ENCODE data around the gene MED26.

The MED26 gene

GRCh38 chr19:16598848-16599247 is 29.2 kb downstream of the MED26 start:
- no peak overlapping the region for H2AFZ ChIP-seq (ENCODE audit: low read length)
- no peak for TF ChIP-seq CTCF (IDR thresholded peaks at IDR 0.05; ENCODE audit: low read length)
- no peak for TF ChIP-seq EZH2 (optimal IDR thresholded peaks at IDR 0.05; ENCODE audit: low read depth, low read length)
- no peak for TF ChIP-seq EZH2phosphoT487 (IDR thresholded peaks at IDR 0.05; ENCODE audit: low read length)
- H3K4me2 ChIP-seq (ENCODE audit: low read depth, low read length), result no peak overlapping the region
- H3K9ac ChIP-seq (ENCODE audit: low read length), result no peak overlapping the region
- H3K36me3 ChIP-seq (replicated peaks; ENCODE audit: insufficient read depth, low read length), result no peaks in the 10 kb centered on the region
- no peaks in the 10 kb centered on the region for H3K9me2 ChIP-seq (replicated peaks; ENCODE audit: insufficient read depth, low read length)
- H3K9me3 ChIP-seq (replicated peaks; ENCODE audit: insufficient read depth, low read length), result no peaks in the 10 kb centered on the region
- peaks cover 33% of the 10 kb centered on the region for H3F3A ChIP-seq (ENCODE audit: insufficient read depth, low read length)
- H3K27me3 ChIP-seq (replicated peaks; ENCODE audit: insufficient read depth, low read length), result no peaks in the 10 kb centered on the region
- no peak overlapping the region for H3K4me3 ChIP-seq (ENCODE audit: low read length)
- H3K79me2 ChIP-seq (ENCODE audit: low read length), result peaks cover 96% of the 10 kb centered on the region
- no peak for DNase-seq
- 0 out of 2 replicates have a peak, but pooled peaks cover 11% of the 10 kb centered on the region for H4K20me1 ChIP-seq (ENCODE audit: insufficient read depth, low read length)
- H3K27ac ChIP-seq (ENCODE audit: low read length), result peak overlapping the region; percentile 86; the same call in 1 of the 2 replicates
- H3K4me1 ChIP-seq (ENCODE audit: low read length), result peaks cover 71% of the 10 kb centered on the region

DNA sequence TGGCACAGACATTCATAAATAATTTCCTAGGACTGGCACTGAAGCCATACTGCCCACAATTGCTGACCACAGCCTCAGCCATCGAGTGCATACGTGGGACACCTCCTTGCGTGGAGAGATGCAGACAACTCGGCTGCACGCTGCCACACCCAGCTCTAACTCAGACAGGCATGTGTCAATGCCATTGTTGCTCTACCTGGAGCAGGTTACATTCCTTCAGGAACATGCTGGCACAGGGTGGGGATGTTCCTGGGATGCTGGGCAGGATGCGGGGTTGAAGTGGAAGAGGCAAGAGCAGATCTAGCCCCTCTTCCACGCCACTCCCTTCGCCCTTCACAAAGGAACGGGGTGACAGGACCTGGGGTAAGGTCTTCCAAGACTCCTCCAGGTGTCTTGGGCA is 31.6 kb downstream of the MED26 start:
- Histone ChIP-seq H3K36me3 (replicated peaks; ENCODE audit: insufficient read depth, low read length) (no peaks in the 10 kb centered on the region), H3K27me3 (replicated peaks; ENCODE audit: insufficient read depth, low read length) (no peaks in the 10 kb centered on the region), H3K4me3 (ENCODE audit: low read length) (no peak overlapping the region), H3F3A (ENCODE audit: insufficient read depth, low read length) (peaks cover 42% of the 10 kb centered on the region), H3K9me2 (replicated peaks; ENCODE audit: insufficient read depth, low read length) (no peaks in the 10 kb centered on the region), H2AFZ (ENCODE audit: low read length) (no peak overlapping the region), H3K9me3 (replicated peaks; ENCODE audit: insufficient read depth, low read length) (no peaks in the 10 kb centered on the region), H3K27ac (ENCODE audit: low read length) (no peak overlapping the region; the same call in 1 of the 2 replicates), H3K79me2 (ENCODE audit: low read length) (peaks cover 96% of the 10 kb centered on the region), H3K9ac (ENCODE audit: low read length) (no peak overlapping the region), H3K4me1 (ENCODE audit: low read length) (peaks cover 84% of the 10 kb centered on the region), H3K4me2 (ENCODE audit: low read depth, low read length) (no peak overlapping the region), H4K20me1 (ENCODE audit: insufficient read depth, low read length) (no peaks in the 10 kb centered on the region)
- no peak for DNase-seq
- TF ChIP-seq CTCF (IDR thresholded peaks at IDR 0.05; ENCODE audit: low read length) (no peak), EZH2phosphoT487 (IDR thresholded peaks at IDR 0.05; ENCODE audit: low read length) (no peak), EZH2 (optimal IDR thresholded peaks at IDR 0.05; ENCODE audit: low read depth, low read length) (no peak)

DNA sequence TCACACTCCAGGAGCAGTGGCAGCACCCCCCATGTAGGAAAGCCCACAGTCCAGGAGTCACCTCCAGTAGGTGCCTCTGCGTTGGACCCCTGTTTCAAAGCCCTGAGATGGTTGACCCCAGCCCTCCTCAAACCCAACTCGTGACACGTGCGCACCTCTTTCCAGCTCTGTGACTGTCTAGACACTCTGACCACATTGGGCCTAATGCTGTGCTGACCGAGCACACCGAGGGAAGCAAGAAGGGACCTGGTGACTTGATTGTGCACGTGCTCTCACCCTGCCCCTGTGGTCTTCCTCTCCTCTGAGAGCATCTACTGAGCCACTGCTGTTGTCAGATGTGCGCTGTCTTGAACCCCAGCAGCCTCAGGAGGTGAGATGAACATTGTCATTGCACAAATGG is 32.9 kb downstream of the MED26 start:
- H3K4me3 ChIP-seq (ENCODE audit: low read length), result peak overlapping the region; percentile 18; the same call in 1 of the 2 replicates
- H3F3A ChIP-seq (ENCODE audit: insufficient read depth, low read length), result peaks cover 37% of the 10 kb centered on the region
- H3K79me2 ChIP-seq (ENCODE audit: low read length), result peaks cover 95% of the 10 kb centered on the region
- H4K20me1 ChIP-seq (ENCODE audit: insufficient read depth, low read length), result no peaks in the 10 kb centered on the region
- no peaks in the 10 kb centered on the region for H3K9me3 ChIP-seq (replicated peaks; ENCODE audit: insufficient read depth, low read length)
- no peaks in the 10 kb centered on the region for H3K9me2 ChIP-seq (replicated peaks; ENCODE audit: insufficient read depth, low read length)
- no peaks in the 10 kb centered on the region for H3K36me3 ChIP-seq (replicated peaks; ENCODE audit: insufficient read depth, low read length)
- H2AFZ ChIP-seq (ENCODE audit: low read length), result no peak overlapping the region
- H3K27ac ChIP-seq (ENCODE audit: low read length), result peak overlapping the region; percentile 99
- peaks cover 81% of the 10 kb centered on the region for H3K4me1 ChIP-seq (ENCODE audit: low read length)
- H3K9ac ChIP-seq (ENCODE audit: low read length), result peak overlapping the region; percentile 62
- H3K27me3 ChIP-seq (replicated peaks; ENCODE audit: insufficient read depth, low read length), result no peaks in the 10 kb centered on the region
- H3K4me2 ChIP-seq (ENCODE audit: low read depth, low read length), result peak overlapping the region; percentile 62
- peak; percentile 71 for DNase-seq
- no peak for TF ChIP-seq EZH2 (optimal IDR thresholded peaks at IDR 0.05; ENCODE audit: low read depth, low read length)
- TF ChIP-seq EZH2phosphoT487 (IDR thresholded peaks at IDR 0.05; ENCODE audit: low read length), result no peak
- TF ChIP-seq CTCF (IDR thresholded peaks at IDR 0.05; ENCODE audit: low read length), result no peak
